ENCODE results near the gene FOXD2.

GRCh38 chr1:47456250-47456649 is 18.4 kb downstream of the FOXD2 start:
- TF ChIP-seq ELK1 (IDR thresholded peaks at IDR 0.05; ENCODE audit: low read depth, low read length) (no peak), RFX5 (IDR thresholded peaks at IDR 0.05) (no peak), EP300 (IDR thresholded peaks at IDR 0.05) (no peak), POLR2A (IDR thresholded peaks at IDR 0.05; ENCODE audit: low read length) (no peak), SMC3 (IDR thresholded peaks at IDR 0.05) (no peak), TP53 (CRISPR knock-in tag; IDR thresholded peaks at IDR 0.05) (no peak), SREBF2 (IDR thresholded peaks at IDR 0.05) (no peak), MAFK (IDR thresholded peaks at IDR 0.05; ENCODE audit: partially characterized antibody) (no peak)
- TF ChIP-seq, protein P1, sequence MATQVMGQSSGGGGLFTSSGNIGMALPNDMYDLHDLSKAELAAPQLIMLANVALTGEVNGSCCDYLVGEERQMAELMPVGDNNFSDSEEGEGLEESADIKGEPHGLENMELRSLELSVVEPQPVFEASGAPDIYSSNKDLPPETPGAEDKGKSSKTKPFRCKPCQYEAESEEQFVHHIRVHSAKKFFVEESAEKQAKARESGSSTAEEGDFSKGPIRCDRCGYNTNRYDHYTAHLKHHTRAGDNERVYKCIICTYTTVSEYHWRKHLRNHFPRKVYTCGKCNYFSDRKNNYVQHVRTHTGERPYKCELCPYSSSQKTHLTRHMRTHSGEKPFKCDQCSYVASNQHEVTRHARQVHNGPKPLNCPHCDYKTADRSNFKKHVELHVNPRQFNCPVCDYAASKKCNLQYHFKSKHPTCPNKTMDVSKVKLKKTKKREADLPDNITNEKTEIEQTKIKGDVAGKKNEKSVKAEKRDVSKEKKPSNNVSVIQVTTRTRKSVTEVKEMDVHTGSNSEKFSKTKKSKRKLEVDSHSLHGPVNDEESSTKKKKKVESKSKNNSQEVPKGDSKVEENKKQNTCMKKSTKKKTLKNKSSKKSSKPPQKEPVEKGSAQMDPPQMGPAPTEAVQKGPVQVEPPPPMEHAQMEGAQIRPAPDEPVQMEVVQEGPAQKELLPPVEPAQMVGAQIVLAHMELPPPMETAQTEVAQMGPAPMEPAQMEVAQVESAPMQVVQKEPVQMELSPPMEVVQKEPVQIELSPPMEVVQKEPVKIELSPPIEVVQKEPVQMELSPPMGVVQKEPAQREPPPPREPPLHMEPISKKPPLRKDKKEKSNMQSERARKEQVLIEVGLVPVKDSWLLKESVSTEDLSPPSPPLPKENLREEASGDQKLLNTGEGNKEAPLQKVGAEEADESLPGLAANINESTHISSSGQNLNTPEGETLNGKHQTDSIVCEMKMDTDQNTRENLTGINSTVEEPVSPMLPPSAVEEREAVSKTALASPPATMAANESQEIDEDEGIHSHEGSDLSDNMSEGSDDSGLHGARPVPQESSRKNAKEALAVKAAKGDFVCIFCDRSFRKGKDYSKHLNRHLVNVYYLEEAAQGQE (IDR thresholded peaks at IDR 0.05), result no peak
- TF ChIP-seq, protein P2, sequence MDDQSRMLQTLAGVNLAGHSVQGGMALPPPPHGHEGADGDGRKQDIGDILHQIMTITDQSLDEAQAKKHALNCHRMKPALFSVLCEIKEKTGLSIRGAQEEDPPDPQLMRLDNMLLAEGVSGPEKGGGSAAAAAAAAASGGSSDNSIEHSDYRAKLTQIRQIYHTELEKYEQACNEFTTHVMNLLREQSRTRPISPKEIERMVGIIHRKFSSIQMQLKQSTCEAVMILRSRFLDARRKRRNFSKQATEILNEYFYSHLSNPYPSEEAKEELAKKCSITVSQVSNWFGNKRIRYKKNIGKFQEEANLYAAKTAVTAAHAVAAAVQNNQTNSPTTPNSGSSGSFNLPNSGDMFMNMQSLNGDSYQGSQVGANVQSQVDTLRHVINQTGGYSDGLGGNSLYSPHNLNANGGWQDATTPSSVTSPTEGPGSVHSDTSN (IDR thresholded peaks at IDR 0.05), result no peak
- TF ChIP-seq, protein P3, sequence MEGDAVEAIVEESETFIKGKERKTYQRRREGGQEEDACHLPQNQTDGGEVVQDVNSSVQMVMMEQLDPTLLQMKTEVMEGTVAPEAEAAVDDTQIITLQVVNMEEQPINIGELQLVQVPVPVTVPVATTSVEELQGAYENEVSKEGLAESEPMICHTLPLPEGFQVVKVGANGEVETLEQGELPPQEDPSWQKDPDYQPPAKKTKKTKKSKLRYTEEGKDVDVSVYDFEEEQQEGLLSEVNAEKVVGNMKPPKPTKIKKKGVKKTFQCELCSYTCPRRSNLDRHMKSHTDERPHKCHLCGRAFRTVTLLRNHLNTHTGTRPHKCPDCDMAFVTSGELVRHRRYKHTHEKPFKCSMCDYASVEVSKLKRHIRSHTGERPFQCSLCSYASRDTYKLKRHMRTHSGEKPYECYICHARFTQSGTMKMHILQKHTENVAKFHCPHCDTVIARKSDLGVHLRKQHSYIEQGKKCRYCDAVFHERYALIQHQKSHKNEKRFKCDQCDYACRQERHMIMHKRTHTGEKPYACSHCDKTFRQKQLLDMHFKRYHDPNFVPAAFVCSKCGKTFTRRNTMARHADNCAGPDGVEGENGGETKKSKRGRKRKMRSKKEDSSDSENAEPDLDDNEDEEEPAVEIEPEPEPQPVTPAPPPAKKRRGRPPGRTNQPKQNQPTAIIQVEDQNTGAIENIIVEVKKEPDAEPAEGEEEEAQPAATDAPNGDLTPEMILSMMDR (IDR thresholded peaks at IDR 0.05), result no peak

Measured in A549 (cell line).